Measurements from ENCODE around the gene SNAI3. TPM values are rescaled to one million over a fixed set of nuclear protein-coding genes. Genes with fewer than 3 reads are reported as not detected.

Gene SNAI3
- total RNA-seq, 4 donors from 2014 or later = 0.33 to 1.3 (median 1.3) TPM

DNA sequence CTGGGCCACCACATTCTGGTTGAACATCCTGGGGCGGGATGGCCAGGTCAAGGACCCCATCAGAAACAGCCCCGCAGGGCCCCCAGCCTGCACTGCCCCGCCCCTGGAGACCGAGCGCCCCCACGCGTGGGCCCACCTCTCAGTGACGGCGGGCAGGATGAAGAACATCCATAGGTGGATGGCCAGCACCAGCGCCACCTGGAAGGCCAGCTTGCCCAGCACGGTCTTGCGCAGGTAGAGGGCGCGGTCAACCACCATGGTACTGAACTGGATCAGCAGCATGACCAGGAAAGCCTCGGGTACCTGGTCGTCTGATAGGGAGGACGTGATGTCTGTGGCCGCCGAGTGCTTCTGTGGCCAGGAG, 33.6 kb upstream of the SNAI3 start:
- H3K27ac ChIP-seq = no peak overlapping the region
- DNase-seq = no peak
- H3K27me3 ChIP-seq = no peaks in the 10 kb centered on the region
- H3K4me3 ChIP-seq (replicated peaks in 1 of 3) = no peak overlapping the region
- peaks cover 73 to 83% of the 10 kb centered on the region in 2 donors for H3K36me3 ChIP-seq
- WGBS, 2 donors = 91 to 97% methylated on average over 5 to 16 of the region's 19 CpGs
- TF ChIP-seq CTCF (IDR thresholded peaks at IDR 0.05) (no peak), POLR2A (IDR thresholded peaks at IDR 0.05) (no peak)
- H3K9me3 ChIP-seq = no peaks in the 10 kb centered on the region
- intact Hi-C loops (cut with DNase I) = no loop called here
- H3K4me1 ChIP-seq = peaks cover 0 to 4% of the 10 kb centered on the region in 2 donors

- Histone ChIP-seq H3K27me3 (no peaks in the 10 kb centered on the region), H3K36me3 (peaks cover 76 to 83% of the 10 kb centered on the region in 2 donors), H3K4me3 (replicated peaks in 1 of 3) (no peak overlapping the region), H3K4me1 (peaks cover 0 to 4% of the 10 kb centered on the region in 2 donors), H3K27ac (peak overlapping the region in 1 of 3 donors; percentile 6), H3K9me3 (no peaks in the 10 kb centered on the region)
- intact Hi-C loops (cut with DNase I) = no loop called here
- peak; percentile 83 to 85 for DNase-seq
- WGBS, 2 donors = 81 to 90% methylated on average over 4 to 23 of the region's 29 CpGs
- TF ChIP-seq CTCF (IDR thresholded peaks at IDR 0.05) (no peak), POLR2A (IDR thresholded peaks at IDR 0.05) (no peak)
Observed at GRCh38 chr16:88719267-88719932, 33.1 kb upstream of the SNAI3 start.

- no peak overlapping the region for H3K4me3 ChIP-seq (replicated peaks in 1 of 3)
- no peaks in the 10 kb centered on the region for H3K9me3 ChIP-seq
- H3K27me3 ChIP-seq = no peaks in the 10 kb centered on the region
- WGBS, 2 donors = 90 to 94% methylated on average over 11 of the region's 11 CpGs
- H3K36me3 ChIP-seq = peaks cover 72 to 80% of the 10 kb centered on the region in 2 donors
- no peak for TF ChIP-seq POLR2A (IDR thresholded peaks at IDR 0.05)
- no peak for TF ChIP-seq CTCF (IDR thresholded peaks at IDR 0.05)
- intact Hi-C loops (cut with DNase I) = no loop called here
- H3K4me1 ChIP-seq = peaks cover 0 to 4% of the 10 kb centered on the region in 2 donors
- DNase-seq = no peak
- H3K27ac ChIP-seq = no peak overlapping the region
Observed at GRCh38 chr16:88718178-88718577, 31.9 kb upstream of the SNAI3 start.

- peaks cover 56 to 64% of the 10 kb centered on the region in 2 donors for H3K36me3 ChIP-seq
- WGBS, 2 donors = 93 to 98% methylated on average over 14 to 17 of the region's 21 CpGs
Observed at GRCh38 chr16:88716601-88717001, 30.3 kb upstream of the SNAI3 start.

More at GRCh38 chr16:88716601-88717001, 30.3 kb upstream of the SNAI3 start:
- intact Hi-C loops (cut with DNase I) = no loop called here
- DNase-seq = no peak
- TF ChIP-seq POLR2A (IDR thresholded peaks at IDR 0.05) (no peak), CTCF (IDR thresholded peaks at IDR 0.05) (no peak)
- H3K27me3 ChIP-seq = no peaks in the 10 kb centered on the region
- H3K4me3 ChIP-seq (replicated peaks in 1 of 3) = no peak overlapping the region
- H3K27ac ChIP-seq = no peak overlapping the region
- peaks cover 0 to 4% of the 10 kb centered on the region in 2 donors for H3K4me1 ChIP-seq
- H3K9me3 ChIP-seq = no peaks in the 10 kb centered on the region

Measured in thyroid gland (tissue), 4 donors.